ENCODE measurements around the gene DUOX2. TPM values are rescaled to one million over a fixed set of nuclear protein-coding genes. Genes with fewer than 3 reads are reported as not detected.

DUOX2 gene
- 0.98 and 0.99 TPM in 2 replicates for total RNA-seq (2021)
- Bru-seq, nascent RNA, result percentile 21 among the genes with signal in this experiment
- BruChase-seq, experiment 1, labeled RNA remaining after a 2-hour chase, result percentile 25 among the genes with signal in this experiment
- BruChase-seq, experiment 2, labeled RNA remaining after a 6-hour chase, result percentile 32 among the genes with signal in this experiment
- long read RNA-seq, result 0 reads

GRCh38 chr15:45114076-45114750 is at the start of gene DUOX2, which contains the start of gene DUOXA2:
TSS of gene DUOX2 (minus strand) at chr15:45114172. CDS start at chr15:45113411, 761 bp downstream.
TSS of gene DUOXA2 (plus strand) at chr15:45114326. CDS start at chr15:45114606, 280 bp downstream.
- Histone ChIP-seq H3K27ac (ENCODE audit: low read depth, low read length, poor library complexity, severe bottlenecking) (no peak within 1 kb of the TSS), H3K27me3 (replicated peaks; ENCODE audit: insufficient read depth, low read depth, low read length, poor library complexity) (peaks cover 34% of the 10 kb centered on the region), H3K9me3 (ENCODE audit: low read depth, low read length, poor library complexity, severe bottlenecking) (no peaks in the 10 kb centered on the region), H3K36me3 (ENCODE audit: insufficient read depth, low read length, poor library complexity, severe bottlenecking) (no peaks in the 10 kb centered on the region), H3K4me1 (ENCODE audit: insufficient read depth, low read length, poor library complexity, severe bottlenecking) (peaks cover 12% of the 10 kb centered on the region), H3K4me3 (ENCODE audit: low read depth, low read length, poor library complexity, severe bottlenecking) (peak within 1 kb of the TSS; percentile 43)
- BruUV-seq (replicated peaks), result no TSS peak
- intact Hi-C loops (cut with micrococcal nuclease; ENCODE audit: unreplicated experiment), result loop anchor here (10.0 kb wide), 1 partner anchor 529 kb away; no protein-coding TSS in a partner anchor
- CTCF ChIA-PET, result no interaction called here
- peak; percentile 20 for DNase-seq (ENCODE audit: low spot score)
- POLR2A ChIA-PET (ENCODE audit: low non-redundant PET), result no interaction called here
- TF ChIP-seq EZH2 (IDR thresholded peaks at IDR 0.05; ENCODE audit: borderline replicate concordance, low read depth, low read length, poor library complexity, severe bottlenecking) (no peak), CTCF (conservative IDR thresholded peaks at IDR 0.05; ENCODE audit: low read depth, low read length) (no peak)

- CTCF ChIA-PET, result interaction anchor here (0.6 to 1.6 kb wide), 14 partner anchors 18 to 294 kb away, joined by 3 to 9 read pairs (median 4); partner anchors contain the start of gene SHF
- Histone ChIP-seq H3K27ac (ENCODE audit: low read depth, low read length, poor library complexity, severe bottlenecking) (no peak overlapping the region), H3K36me3 (ENCODE audit: insufficient read depth, low read length, poor library complexity, severe bottlenecking) (peaks cover 5% of the 10 kb centered on the region), H3K4me3 (ENCODE audit: low read depth, low read length, poor library complexity, severe bottlenecking) (no peak overlapping the region), H3K9me3 (ENCODE audit: low read depth, low read length, poor library complexity, severe bottlenecking) (no peaks in the 10 kb centered on the region), H3K4me1 (ENCODE audit: insufficient read depth, low read length, poor library complexity, severe bottlenecking) (peaks cover 16% of the 10 kb centered on the region), H3K27me3 (replicated peaks; ENCODE audit: insufficient read depth, low read depth, low read length, poor library complexity) (no peaks in the 10 kb centered on the region)
- BruUV-seq (replicated peaks), result no TSS peak
- DNase-seq (ENCODE audit: low spot score), result no peak
- POLR2A ChIA-PET (ENCODE audit: low non-redundant PET), result no interaction called here
- TF ChIP-seq EZH2 (IDR thresholded peaks at IDR 0.05; ENCODE audit: borderline replicate concordance, low read depth, low read length, poor library complexity, severe bottlenecking) (no peak), CTCF (conservative IDR thresholded peaks at IDR 0.05; ENCODE audit: low read depth, low read length) (no peak)
- intact Hi-C loops (cut with micrococcal nuclease; ENCODE audit: unreplicated experiment), result loop anchor here (1.0 to 5.0 kb wide), 3 partner anchors 38 to 449 kb away; a partner anchor contains a TSS
Observed at GRCh38 chr15:45163508-45163856, 49.5 kb upstream of the DUOX2 start.

- no peaks in the 10 kb centered on the region for H3K27me3 ChIP-seq (replicated peaks; ENCODE audit: insufficient read depth, low read depth, low read length, poor library complexity)
- H3K27ac ChIP-seq (ENCODE audit: low read depth, low read length, poor library complexity, severe bottlenecking), result no peak overlapping the region
- peaks cover 3% of the 10 kb centered on the region for H3K36me3 ChIP-seq (ENCODE audit: insufficient read depth, low read length, poor library complexity, severe bottlenecking)
- no TSS peak for BruUV-seq (replicated peaks)
- CTCF ChIA-PET, result interaction anchor here (0.6 to 1.6 kb wide), 18 partner anchors 19 to 451 kb away, joined by 3 to 9 read pairs (median 4); partner anchors contain the start of gene SHF
- no peak overlapping the region for H3K4me3 ChIP-seq (ENCODE audit: low read depth, low read length, poor library complexity, severe bottlenecking)
- intact Hi-C loops (cut with micrococcal nuclease; ENCODE audit: unreplicated experiment), result loop anchor here (1.0 to 5.0 kb wide), 3 partner anchors 38 to 449 kb away; a partner anchor contains a TSS
- TF ChIP-seq EZH2 (IDR thresholded peaks at IDR 0.05; ENCODE audit: borderline replicate concordance, low read depth, low read length, poor library complexity, severe bottlenecking) (no peak), CTCF (conservative IDR thresholded peaks at IDR 0.05; ENCODE audit: low read depth, low read length) (peak; percentile 89)
- POLR2A ChIA-PET (ENCODE audit: low non-redundant PET), result interaction anchor here (0.5 kb wide), 1 partner anchor 37 kb away, joined by 9 read pairs; no protein-coding TSS in a partner anchor
- no peaks in the 10 kb centered on the region for H3K9me3 ChIP-seq (ENCODE audit: low read depth, low read length, poor library complexity, severe bottlenecking)
- DNase-seq (ENCODE audit: low spot score), result peak; percentile 85
- H3K4me1 ChIP-seq (ENCODE audit: insufficient read depth, low read length, poor library complexity, severe bottlenecking), result peaks cover 15% of the 10 kb centered on the region
Observed at GRCh38 chr15:45162771-45163507, 49.0 kb upstream of the DUOX2 start.
